Bronchial epithelial cell (primary cell): Measurements from ENCODE around the gene TPST2. TPM values are rescaled to one million over a fixed set of nuclear protein-coding genes. Genes with fewer than 3 reads are reported as not detected.

Experiments
- DNase-seq: peaks from one replicate; pipeline ENCODE4 v3.0.0-alpha.2; 2010; ENCODE audit warnings: low read depth
- FAIRE-seq: peaks from 2 replicates; lab custom pipeline; 2011; peaks lifted over from hg19 to GRCh38; lab: Jason Lieb, UNC
- H3K27me3 ChIP-seq: 2 replicates; pipeline ENCODE4 v1.5.1; 2011; ENCODE audit warnings: low read length; ENCODE audit not compliant: control insufficient read depth, insufficient read depth
- H3K36me3 ChIP-seq: 2 replicates; pipeline ENCODE4 v1.5.1; 2011; ENCODE audit warnings: low read length; ENCODE audit not compliant: control insufficient read depth, insufficient read depth
- H3K4me3 ChIP-seq: 2 replicates; pipeline ENCODE4 v1.5.1; 2011; ENCODE audit warnings: mild to moderate bottlenecking, low read depth, low read length, control low read depth
- CTCF ChIP-seq: IDR thresholded peaks from 2 replicates; pipeline ENCODE4 v1.5.1; 2011; ENCODE audit warnings: mild to moderate bottlenecking, moderate library complexity, low read length, control low read depth, inconsistent platforms; ENCODE audit not compliant: insufficient read depth, severe bottlenecking
- total RNA-seq: library from RNA; depleted of rRNA; stranded (reverse); fragments of >200 nt; gene quantifications from 2 replicates; pipeline ENCODE4 v1.2.1, GENCODE V29; 2014

Gene TPST2
- total RNA-seq, 1 donor from 2014 or later = 18.4 TPM

DNA sequence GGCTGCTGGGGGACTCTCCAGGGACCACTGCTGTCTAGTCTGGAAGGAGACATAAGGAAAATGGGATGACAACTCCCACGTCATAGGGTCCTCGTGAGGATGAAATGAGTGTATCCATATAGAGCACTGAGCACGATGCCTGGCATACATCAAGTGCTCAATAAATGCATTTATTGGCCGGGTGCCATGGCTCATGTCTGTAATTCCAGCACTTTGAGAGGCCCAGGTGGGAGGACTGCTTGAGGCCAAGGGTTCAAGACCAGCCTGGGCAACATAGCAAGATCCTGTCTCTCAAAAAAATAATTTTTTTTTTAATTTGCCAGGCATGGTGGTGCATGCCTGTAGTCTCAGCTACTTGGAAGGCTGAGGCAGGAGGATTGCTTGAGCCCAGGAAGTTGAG lies 12.2 kb upstream of the TPST2 start:
- no peak for TF ChIP-seq CTCF
- H3K4me3 ChIP-seq = no peak overlapping the region
- no peaks in the 10 kb centered on the region for H3K36me3 ChIP-seq
- no peaks in the 10 kb centered on the region for H3K27me3 ChIP-seq
- FAIRE-seq (no peak), DNase-seq (no peak)

DNA sequence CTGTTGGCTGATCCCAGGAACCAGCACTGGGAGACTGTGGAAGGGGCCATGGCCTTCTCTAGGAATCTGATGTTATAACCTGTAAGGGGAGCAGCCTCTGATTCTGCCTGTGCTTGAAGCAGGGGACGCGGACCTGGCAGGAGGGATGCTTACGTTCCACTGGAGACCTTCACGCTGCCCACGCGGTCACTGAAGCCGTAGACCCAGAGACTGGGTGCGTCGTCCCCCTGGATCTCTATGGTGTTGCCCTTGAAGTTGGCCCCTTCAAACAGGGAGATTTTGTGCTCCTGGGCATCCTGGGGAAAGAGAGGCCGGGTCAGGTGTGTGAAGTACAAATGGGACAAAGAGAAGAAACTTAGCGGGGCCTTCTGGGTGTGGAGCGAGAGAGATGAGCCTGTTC lies 11.8 kb upstream of the TPST2 start:
- no peaks in the 10 kb centered on the region for H3K27me3 ChIP-seq
- no peak for DNase-seq
- FAIRE-seq = no peak
- TF ChIP-seq CTCF = no peak
- H3K4me3 ChIP-seq = no peak overlapping the region
- H3K36me3 ChIP-seq = no peaks in the 10 kb centered on the region

DNA sequence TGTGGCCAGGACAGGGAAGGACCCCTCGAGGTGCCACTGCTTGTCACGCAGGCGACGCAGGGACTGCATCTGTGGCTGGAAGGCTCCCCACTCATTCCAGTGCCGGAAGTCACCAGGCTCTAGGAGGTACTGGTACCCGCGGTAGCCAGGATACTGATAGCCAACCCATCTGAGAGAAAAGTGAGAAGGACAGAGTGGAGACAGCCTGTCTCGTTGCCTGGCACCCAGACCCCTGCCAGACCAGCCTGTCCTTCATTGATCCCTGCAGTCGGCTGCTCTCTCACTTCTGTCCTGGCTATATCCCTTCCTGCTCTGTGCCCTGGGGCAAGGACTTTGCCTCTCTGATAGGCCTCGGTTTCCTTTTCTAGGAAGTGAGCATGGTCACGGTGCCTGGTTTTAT lies 9.6 kb upstream of the TPST2 start:
- no peak for DNase-seq
- Histone ChIP-seq H3K27me3 (no peaks in the 10 kb centered on the region), H3K4me3 (no peak overlapping the region), H3K36me3 (no peaks in the 10 kb centered on the region)
- no peak for FAIRE-seq
- TF ChIP-seq CTCF = no peak

DNA sequence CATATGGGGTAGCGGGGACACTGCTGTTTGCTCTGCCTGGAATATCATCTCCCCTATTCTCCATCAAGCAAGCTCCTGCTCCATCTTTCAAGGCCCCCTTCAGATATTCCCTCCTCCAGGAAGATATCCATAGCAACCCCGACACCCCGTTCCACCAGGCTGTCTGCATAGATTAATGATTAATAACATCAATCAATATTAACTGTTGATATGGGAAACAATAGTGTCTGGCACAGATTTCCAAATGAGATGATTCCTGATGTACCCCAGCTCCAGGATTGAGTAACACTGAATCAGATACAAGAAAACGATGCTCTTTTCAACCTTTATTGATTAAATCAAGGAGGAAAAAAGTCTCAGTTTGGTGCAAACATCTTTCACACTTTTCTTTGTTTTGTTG lies 7.5 kb upstream of the TPST2 start:
- Histone ChIP-seq H3K36me3 (no peaks in the 10 kb centered on the region), H3K4me3 (no peak overlapping the region), H3K27me3 (no peaks in the 10 kb centered on the region)
- DNase-seq (no peak), FAIRE-seq (no peak)
- no peak for TF ChIP-seq CTCF

DNA sequence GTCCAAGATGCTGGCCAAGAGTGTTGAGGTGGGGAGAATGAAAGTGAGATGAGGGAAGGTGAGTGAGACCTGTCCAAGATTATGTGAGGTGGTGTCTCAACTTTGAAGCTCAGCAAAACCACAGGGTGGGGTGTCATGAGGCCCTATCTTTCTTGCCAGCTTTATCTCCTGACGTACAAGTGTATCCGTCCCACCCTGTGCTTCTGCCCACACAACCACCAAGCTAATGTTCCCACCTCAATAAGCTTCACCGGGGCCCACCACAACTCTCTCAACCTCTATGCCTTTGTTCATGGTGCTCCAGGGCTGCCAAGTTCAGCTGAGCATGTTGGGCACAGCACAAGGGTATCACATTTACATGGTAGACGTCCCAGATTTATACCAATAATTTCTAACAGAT lies 7.1 kb upstream of the TPST2 start:
- FAIRE-seq = no peak
- TF ChIP-seq CTCF = no peak

DNA sequence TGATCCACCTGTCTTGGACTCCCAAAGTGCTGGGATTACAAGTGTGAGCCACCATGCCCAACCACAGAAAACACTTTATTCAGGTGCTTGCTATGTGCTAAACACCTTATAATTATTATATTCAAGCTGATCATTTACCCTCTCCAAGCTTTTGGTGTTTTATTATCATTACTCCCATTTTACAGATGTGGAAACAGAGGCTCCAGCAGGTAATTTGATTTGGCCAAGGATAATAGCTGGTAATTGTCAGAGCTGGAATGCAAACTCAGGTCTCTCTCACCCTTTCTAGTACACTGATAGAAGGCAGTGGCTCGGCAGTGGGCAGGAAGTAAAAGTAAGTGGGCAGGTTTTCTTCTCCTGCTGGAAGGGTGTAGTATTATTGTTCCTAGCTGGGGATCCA lies 3.8 kb upstream of the TPST2 start:
- no peak overlapping the region for H3K4me3 ChIP-seq
- no peak for TF ChIP-seq CTCF
- H3K36me3 ChIP-seq = no peaks in the 10 kb centered on the region
- DNase-seq (no peak), FAIRE-seq (no peak)
- H3K27me3 ChIP-seq = no peaks in the 10 kb centered on the region

More for the DNA sequence above, 7.1 kb upstream of the TPST2 start:
- Histone ChIP-seq H3K4me3 (no peak overlapping the region), H3K27me3 (no peaks in the 10 kb centered on the region), H3K36me3 (no peaks in the 10 kb centered on the region)
- DNase-seq = no peak
